GM12878 (cell line): ENCODE measurements around the gene PROB1. TPM values are rescaled to one million over a fixed set of nuclear protein-coding genes. Genes with fewer than 3 reads are reported as not detected.
A peak's percentile ranks its signal among the peaks of the same experiment; 100 is the strongest.

Experiments
- ATF7 ChIP-seq: fragments of 450-650 bp; IDR thresholded peaks from 2 replicates; pipeline ENCODE4 v1.6.1; 2016; ENCODE audit warnings: low read depth, mild to moderate bottlenecking
- BACH1 ChIP-seq: fragments of 450-650 bp; IDR thresholded peaks from 2 replicates; pipeline ENCODE4 v1.6.1; 2017; ENCODE audit warnings: mild to moderate bottlenecking, borderline replicate concordance
- BCL3 ChIP-seq: IDR thresholded peaks from 2 replicates; pipeline ENCODE4 v1.6.1; 2011; ENCODE audit warnings: borderline replicate concordance, low read depth, mild to moderate bottlenecking, moderate library complexity, low read length; ENCODE audit not compliant: insufficient read depth, poor library complexity, severe bottlenecking
- BHLHE40 ChIP-seq, 2 experiments: fragments of 450-650 bp in 1 of 2; IDR thresholded peaks; 2 replicates each; pipeline ENCODE4 v1.6.1; 2011 to 2017; ENCODE audit warnings: low read depth in 2 of 2, borderline replicate concordance in 1 of 2, improper control_type of control experiment in 1 of 2, low read length in 1 of 2, mild to moderate bottlenecking in 1 of 2
- CBX3 ChIP-seq: fragments of 200-600 bp; sonication (generic); IDR thresholded peaks from 2 replicates; pipeline ENCODE4 v1.6.1; 2016; ENCODE audit warnings: low read depth, borderline replicate concordance
- CHD2 ChIP-seq: IDR thresholded peaks from 2 replicates; pipeline ENCODE4 v1.6.1; 2011; ENCODE audit warnings: low read depth, low read length, improper control_type of control experiment, borderline replicate concordance
- CREB1 ChIP-seq: IDR thresholded peaks from 2 replicates; pipeline ENCODE4 v1.6.1; 2012; ENCODE audit warnings: low read depth, mild to moderate bottlenecking, inconsistent platforms
- CREM ChIP-seq: IDR thresholded peaks from 2 replicates; pipeline ENCODE4 v1.6.1; 2014; ENCODE audit warnings: antibody characterized with exemption, low read depth
- ELK1 ChIP-seq: IDR thresholded peaks from 2 replicates; pipeline ENCODE4 v1.6.1; 2012; ENCODE audit warnings: low read depth, low read length, improper control_type of control experiment
- KDM1A ChIP-seq: fragments of 200-600 bp; sonication (generic); IDR thresholded peaks from 2 replicates; pipeline ENCODE4 v1.6.1; 2016; ENCODE audit warnings: borderline replicate concordance
- MTA2 ChIP-seq: fragments of 450-650 bp; IDR thresholded peaks from 2 replicates; pipeline ENCODE4 v1.6.1; 2016; ENCODE audit warnings: low read depth, mild to moderate bottlenecking, moderate library complexity
- NBN ChIP-seq: fragments of 450-650 bp; IDR thresholded peaks from 2 replicates; pipeline ENCODE4 v1.6.1; 2016
- RUNX3 ChIP-seq: IDR thresholded peaks from 2 replicates; pipeline ENCODE4 v1.6.1; 2012; ENCODE audit warnings: low read length, inconsistent platforms
- SMAD5 ChIP-seq: IDR thresholded peaks from 2 replicates; pipeline ENCODE4 v1.6.1; 2016; ENCODE audit warnings: antibody characterized with exemption, low read depth
- STAT3 ChIP-seq: IDR thresholded peaks from 2 replicates; pipeline ENCODE4 v1.6.1; 2011; ENCODE audit warnings: low read depth, low read length, improper control_type of control experiment
- TAF1 ChIP-seq: IDR thresholded peaks from 2 replicates; pipeline ENCODE4 v1.6.1; 2011; ENCODE audit warnings: mild to moderate bottlenecking, low read depth, low read length, borderline replicate concordance
- USF2 ChIP-seq: IDR thresholded peaks from 2 replicates; pipeline ENCODE4 v1.6.1; 2011; ENCODE audit warnings: low read depth, low read length, improper control_type of control experiment, borderline replicate concordance
- ZNF24 ChIP-seq: fragments of 450-650 bp; IDR thresholded peaks from 2 replicates; pipeline ENCODE4 v1.6.1; 2017; ENCODE audit warnings: antibody characterized with exemption, mild to moderate bottlenecking
- ZNF687 ChIP-seq: fragments of 450-650 bp; IDR thresholded peaks from 2 replicates; pipeline ENCODE4 v1.6.1; 2017; ENCODE audit warnings: mild to moderate bottlenecking, moderate library complexity
- polyA plus RNA-seq, 11 experiments: library from polyadenylated mRNA; depleted of rRNA in 4 of 11; unstranded in 6 of 11; stranded (reverse) in 5 of 11; fragments of >200 nt; fragmentation: Nextera tagmentation in 4 of 11; fragmentation: Illumina TruSeq in 1 of 11; extraction: Ambion mirVana in 4 of 11; extraction: Trizol in 1 of 11; gene quantifications; 1 replicate in 1 of 11; 2 replicates in 10 of 11; pipeline versions ENCODE4 v1.2.1 to v1.2.3, GENCODE V29; 2011 to 2016; ENCODE audit warnings: inconsistent platforms in 2 of 11, missing spikeins in 2 of 11, low read depth in 1 of 11
- total RNA-seq, 4 experiments: library from RNA; depleted of rRNA in 3 of 4; stranded (reverse); fragments of >200 nt in 3 of 4; fragmentation: Illumina TruSeq in 1 of 4; extraction: Trizol in 1 of 4; gene quantifications; 2 replicates each; pipeline versions ENCODE4 v1.2.1 to v1.2.3, GENCODE V29; 2013 to 2021

Gene PROB1
- total and polyA plus RNA-seq, 10 of the 15 experiments (the other 5 are each of a cell fraction or from before 2014, with no cell fraction given): 0.14 to 8.1 (median 2.9) TPM

GRCh38 chr5:139389701-139390638 lies 4.9 kb downstream of the PROB1 start, which contains the start of gene MZB1 (continued):
- TF ChIP-seq ELK1 (peak; percentile 23; the same call in 1 of the 2 replicates), BHLHE40 (IDR thresholded peaks at IDR 0.05; ENCODE audit: borderline replicate concordance in 1 of 2, low read depth in 2 of 2, low read length in 1 of 2) (peak; percentile 82 to 92), TAF1 (peak; percentile 88), CHD2 (peak; percentile 84; the same call in 1 of the 2 replicates), ZNF24 (peak; percentile 45; the same call in 1 of the 2 replicates), ATF7 (peak; percentile 89), MTA2 (peak; percentile 81), RUNX3 (no peak), CREM (peak; percentile 81), USF2 (peak; percentile 71), KDM1A (peak; percentile 82; the same call in 1 of the 2 replicates), STAT3 (no peak), BCL3 (peak; percentile 28), SMAD5 (peak; percentile 94), BACH1 (peak; percentile 77; the same call in 1 of the 2 replicates), CREB1 (no peak), NBN (peak; percentile 96), CBX3 (no peak), ZNF687 (peak; percentile 96)
